DOHH2 (cell line): Measurements from ENCODE around the gene DGCR2.

Experiments used
- H3F3A ChIP-seq: fragments of 200-600 bp; sonication (generic), shearing (Covaris generic); 2 replicates; pipeline ENCODE4 v1.6.0; 2016; ENCODE audit warnings: antibody characterized with exemption, mild to moderate bottlenecking; ENCODE audit not compliant: control insufficient read depth, insufficient read depth
- H3K27ac ChIP-seq: fragments of 200-600 bp; sonication (generic); 2 replicates; pipeline ENCODE4 v1.5.1; 2014; ENCODE audit warnings: low read depth, mild to moderate bottlenecking, low read length, moderate library complexity
- H3K27me3 ChIP-seq: fragments of 200-600 bp; sonication (generic); 2 replicates; pipeline ENCODE4 v1.6.1; 2014; ENCODE audit warnings: mild to moderate bottlenecking, low read length, mixed read lengths; ENCODE audit not compliant: control insufficient read depth
- H3K36me3 ChIP-seq: fragments of 200-600 bp; sonication (generic); 2 replicates; pipeline ENCODE4 v1.6.1; 2014; ENCODE audit warnings: mild to moderate bottlenecking, low read length, moderate library complexity, mixed read lengths; ENCODE audit not compliant: control insufficient read depth
- H3K4me1 ChIP-seq: fragments of 200-600 bp; sonication (generic); 2 replicates; pipeline ENCODE4 v1.6.1; 2014; ENCODE audit warnings: mild to moderate bottlenecking, low read length, mixed read lengths; ENCODE audit not compliant: control insufficient read depth
- H3K4me2 ChIP-seq: fragments of 200-600 bp; sonication (generic); 2 replicates; pipeline ENCODE4 v1.6.0; 2014; ENCODE audit warnings: mild to moderate bottlenecking, low read length, moderate library complexity
- H3K4me3 ChIP-seq: fragments of 200-600 bp; sonication (generic); 2 replicates; pipeline ENCODE4 v1.5.1; 2014; ENCODE audit warnings: mild to moderate bottlenecking, low read length, mixed read lengths
- H3K79me2 ChIP-seq: fragments of 200-600 bp; sonication (generic); 2 replicates; pipeline ENCODE4 v1.6.1; 2014; ENCODE audit warnings: mild to moderate bottlenecking, low read length, mixed read lengths; ENCODE audit not compliant: control insufficient read depth
- H3K9me2 ChIP-seq: fragments of 200-600 bp; sonication (generic); replicated peaks from 2 replicates; pipeline ENCODE4 v1.6.1; 2014; ENCODE audit warnings: mild to moderate bottlenecking, low read length, mixed read lengths; ENCODE audit not compliant: control insufficient read depth
- H3K9me3 ChIP-seq: fragments of 200-600 bp; sonication (generic); 2 replicates; pipeline ENCODE4 v1.6.1; 2014; ENCODE audit warnings: antibody characterized with exemption, low read length, mixed read lengths; ENCODE audit not compliant: control insufficient read depth, insufficient read depth
- H4K20me1 ChIP-seq: fragments of 200-600 bp; sonication (generic); 2 replicates; pipeline ENCODE4 v1.6.0; 2014; ENCODE audit warnings: low read depth, mild to moderate bottlenecking, antibody characterized with exemption, low read length, moderate library complexity; ENCODE audit not compliant: control insufficient read depth, insufficient read depth
- EZH2phosphoT487 ChIP-seq: fragments of 200-600 bp; sonication (generic); IDR thresholded peaks from 2 replicates; pipeline ENCODE4 v1.6.1; 2017; ENCODE audit warnings: borderline replicate concordance, mild to moderate bottlenecking, antibody characterized with exemption, low read length, moderate library complexity, mixed read lengths
- TF ChIP-seq, protein P1 (sequence below): fragments of 200-600 bp; sonication (generic); IDR thresholded peaks from one replicate; pipeline ENCODE4 v1.5.1; 2014; ENCODE audit warnings: antibody characterized with exemption, mild to moderate bottlenecking, low read depth, low read length; ENCODE audit not compliant: poor library complexity, severe bottlenecking

The DGCR2 gene

DNA sequence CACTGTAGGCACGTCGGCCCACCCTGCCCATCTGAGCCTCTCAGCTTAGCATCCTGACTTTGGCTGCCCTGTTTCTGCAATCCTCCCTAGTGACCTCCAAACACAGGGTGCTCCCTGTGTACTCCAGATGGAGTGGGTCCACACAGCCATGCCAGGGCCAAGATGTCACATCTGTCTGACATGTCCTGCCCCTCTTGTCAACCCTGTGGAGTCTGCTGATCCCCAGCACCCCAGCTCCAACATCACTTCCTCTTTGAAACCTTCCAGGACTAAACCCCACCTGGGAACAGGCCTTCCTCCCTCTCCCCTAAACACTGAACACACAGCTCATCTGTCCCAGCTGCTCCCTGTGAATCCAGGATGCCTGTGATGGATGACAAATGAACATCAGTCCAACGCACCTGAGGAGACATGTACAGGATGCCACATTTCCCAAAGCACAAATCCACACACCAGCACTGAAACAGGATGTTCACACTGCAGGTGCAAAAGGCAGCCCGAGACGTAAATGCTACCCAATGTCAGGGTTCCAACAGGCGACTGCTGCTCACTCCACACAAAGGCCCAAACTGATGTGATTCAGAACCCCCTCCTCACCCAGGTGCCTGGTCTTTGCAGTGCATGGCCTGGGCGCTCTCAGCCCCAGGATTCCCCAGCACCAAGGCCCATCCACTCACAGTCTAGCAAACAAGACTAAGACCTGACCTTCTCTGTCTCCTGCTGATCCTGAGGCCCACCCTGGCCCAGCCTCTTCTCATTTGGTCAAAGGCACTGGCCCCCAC is 6.9 kb upstream of the DGCR2 start:
- peaks cover 18% of the 10 kb centered on the region for H3K36me3 ChIP-seq
- H3K9me2 ChIP-seq, result no peaks in the 10 kb centered on the region
- H3K4me1 ChIP-seq, result no peaks in the 10 kb centered on the region
- TF ChIP-seq, protein P1, sequence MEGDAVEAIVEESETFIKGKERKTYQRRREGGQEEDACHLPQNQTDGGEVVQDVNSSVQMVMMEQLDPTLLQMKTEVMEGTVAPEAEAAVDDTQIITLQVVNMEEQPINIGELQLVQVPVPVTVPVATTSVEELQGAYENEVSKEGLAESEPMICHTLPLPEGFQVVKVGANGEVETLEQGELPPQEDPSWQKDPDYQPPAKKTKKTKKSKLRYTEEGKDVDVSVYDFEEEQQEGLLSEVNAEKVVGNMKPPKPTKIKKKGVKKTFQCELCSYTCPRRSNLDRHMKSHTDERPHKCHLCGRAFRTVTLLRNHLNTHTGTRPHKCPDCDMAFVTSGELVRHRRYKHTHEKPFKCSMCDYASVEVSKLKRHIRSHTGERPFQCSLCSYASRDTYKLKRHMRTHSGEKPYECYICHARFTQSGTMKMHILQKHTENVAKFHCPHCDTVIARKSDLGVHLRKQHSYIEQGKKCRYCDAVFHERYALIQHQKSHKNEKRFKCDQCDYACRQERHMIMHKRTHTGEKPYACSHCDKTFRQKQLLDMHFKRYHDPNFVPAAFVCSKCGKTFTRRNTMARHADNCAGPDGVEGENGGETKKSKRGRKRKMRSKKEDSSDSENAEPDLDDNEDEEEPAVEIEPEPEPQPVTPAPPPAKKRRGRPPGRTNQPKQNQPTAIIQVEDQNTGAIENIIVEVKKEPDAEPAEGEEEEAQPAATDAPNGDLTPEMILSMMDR, result no peak
- TF ChIP-seq EZH2phosphoT487, result no peak
- no peaks in the 10 kb centered on the region for H4K20me1 ChIP-seq
- no peak overlapping the region for H3K4me3 ChIP-seq
- no peak overlapping the region for H3K4me2 ChIP-seq
- H3F3A ChIP-seq, result no peaks in the 10 kb centered on the region
- H3K27ac ChIP-seq, result no peak overlapping the region
- H3K27me3 ChIP-seq, result no peaks in the 10 kb centered on the region
- H3K9me3 ChIP-seq, result no peaks in the 10 kb centered on the region
- H3K79me2 ChIP-seq, result no peaks in the 10 kb centered on the region

DNA sequence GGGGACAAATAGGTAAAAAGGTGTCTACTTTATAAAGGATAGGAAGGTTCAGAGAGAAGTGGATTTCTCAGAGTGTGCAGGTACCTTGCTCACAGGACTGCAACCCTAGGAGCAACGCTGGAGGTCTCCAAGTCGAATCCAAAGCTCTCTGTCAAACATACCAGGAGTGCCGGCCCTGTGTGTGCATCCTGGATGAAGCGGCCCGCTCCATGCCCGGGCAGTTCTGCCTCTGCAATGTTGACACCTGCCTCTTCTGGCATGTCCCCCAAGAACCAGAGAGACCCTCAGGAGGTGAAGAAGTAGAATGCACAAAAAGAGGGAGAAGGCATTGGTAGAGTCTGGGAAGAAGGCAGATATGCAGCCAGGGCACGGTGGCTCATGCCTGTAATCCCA is 5.8 kb upstream of the DGCR2 start:
- no peak for TF ChIP-seq EZH2phosphoT487
- TF ChIP-seq, protein P1, result no peak
- H3K4me3 ChIP-seq, result no peak overlapping the region
- H3F3A ChIP-seq, result no peaks in the 10 kb centered on the region
- no peaks in the 10 kb centered on the region for H3K9me3 ChIP-seq
- no peaks in the 10 kb centered on the region for H3K79me2 ChIP-seq
- H3K4me2 ChIP-seq, result no peak overlapping the region
- peaks cover 2% of the 10 kb centered on the region for H3K4me1 ChIP-seq
- no peaks in the 10 kb centered on the region for H3K9me2 ChIP-seq
- no peaks in the 10 kb centered on the region for H4K20me1 ChIP-seq
- H3K36me3 ChIP-seq, result peaks cover 8% of the 10 kb centered on the region; the same call in 1 of the 2 replicates
- no peak overlapping the region for H3K27ac ChIP-seq
- H3K27me3 ChIP-seq, result no peaks in the 10 kb centered on the region

DNA sequence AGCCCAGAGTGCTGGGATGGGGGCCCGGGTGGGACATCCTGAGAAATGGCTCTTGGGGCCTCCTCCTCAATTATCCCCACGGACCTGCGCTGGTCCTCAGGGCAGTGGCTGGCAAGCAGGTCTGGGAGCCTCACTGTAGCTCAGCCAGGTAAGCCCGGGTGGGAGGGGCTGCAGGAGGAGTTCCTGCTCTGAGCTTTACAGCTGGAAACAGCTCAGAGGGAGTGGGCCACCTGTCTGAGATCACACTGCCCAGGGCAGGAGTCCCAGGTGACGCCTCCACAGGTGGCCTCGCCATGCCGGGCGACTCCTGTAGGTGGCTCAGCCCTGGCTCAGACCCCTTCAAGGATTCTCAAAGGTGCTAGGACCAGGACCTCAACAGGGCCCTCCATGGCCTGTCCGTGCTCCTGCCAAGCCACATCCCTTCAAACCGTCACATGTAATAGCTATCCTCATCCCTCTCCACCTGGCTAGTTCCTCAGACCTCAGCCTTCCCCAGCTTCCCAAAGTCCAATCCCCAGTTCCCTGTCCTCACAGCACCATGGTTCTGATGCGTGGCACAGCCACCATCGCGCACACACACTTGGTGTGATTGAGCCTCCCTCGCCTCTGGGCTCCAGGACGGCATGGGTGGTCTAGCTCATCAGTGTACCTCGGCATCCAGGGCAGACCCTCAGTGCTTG is 5.3 kb upstream of the DGCR2 start:
- H3K36me3 ChIP-seq, result peaks cover 4% of the 10 kb centered on the region; the same call in 1 of the 2 replicates
- H3K4me3 ChIP-seq, result no peak overlapping the region
- no peak overlapping the region for H3K27ac ChIP-seq
- no peaks in the 10 kb centered on the region for H4K20me1 ChIP-seq
- H3F3A ChIP-seq, result no peaks in the 10 kb centered on the region
- no peaks in the 10 kb centered on the region for H3K27me3 ChIP-seq
- no peaks in the 10 kb centered on the region for H3K9me3 ChIP-seq
- H3K4me1 ChIP-seq, result peaks cover 7% of the 10 kb centered on the region
- H3K9me2 ChIP-seq, result no peaks in the 10 kb centered on the region
- no peaks in the 10 kb centered on the region for H3K79me2 ChIP-seq
- TF ChIP-seq, protein P1, result no peak
- TF ChIP-seq EZH2phosphoT487, result no peak
- H3K4me2 ChIP-seq, result no peak overlapping the region
